CD4-positive, alpha-beta T cell treated with Interleukin-1 beta for 1 hour (primary cell): ENCODE results near the gene ARHGAP28.
"Not testable (repeated sequence)": the region's sequence is repeated elsewhere in the genome, so short reads cannot be mapped to it uniquely, and the experiment has no call there.

Experiments used
- DNase-seq, 2 donors: peaks; one replicate each; pipeline ENCODE4 v3.0.0-alpha.2; 2020 to 2022

The ARHGAP28 gene

DNA sequence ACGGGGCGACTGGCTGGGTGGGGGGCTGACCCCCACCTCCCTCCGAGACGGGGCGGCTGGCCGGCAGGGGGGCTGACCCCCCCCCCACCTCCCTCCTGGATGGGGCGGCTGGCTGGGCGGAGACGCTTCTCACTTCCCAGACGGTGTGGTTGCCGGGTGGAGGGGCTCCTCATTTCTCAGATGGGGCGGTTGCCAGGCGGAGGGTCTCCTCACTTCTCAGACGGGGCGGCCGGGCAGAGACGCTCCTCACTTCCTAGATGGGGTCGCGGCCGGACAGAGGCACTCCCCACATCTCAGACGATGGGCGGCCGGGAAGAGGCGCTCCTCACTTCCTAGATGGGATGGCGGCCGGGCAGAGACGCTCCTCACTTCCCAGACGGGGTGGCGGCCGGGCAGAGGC lies 98.0 kb downstream of the ARHGAP28 start:
- DNase-seq = not testable (repeated sequence)

DNA sequence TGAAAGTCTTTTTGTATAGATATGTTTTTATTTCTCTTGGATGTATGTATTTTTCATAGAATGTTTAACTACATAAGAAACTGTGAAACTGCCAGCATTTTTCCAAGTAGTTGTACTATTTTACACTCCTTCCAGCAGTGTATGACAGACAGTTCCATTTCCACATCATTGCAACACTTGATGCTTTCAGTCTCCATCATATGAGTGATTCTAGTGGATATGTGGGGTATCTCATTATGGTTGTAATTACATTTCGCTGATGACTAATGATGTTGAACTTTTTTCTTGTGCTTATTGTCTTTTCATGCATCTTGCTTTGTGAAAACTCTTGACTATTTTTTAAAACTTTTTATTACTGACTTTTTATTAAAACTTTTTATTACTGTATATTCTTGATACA lies 101.4 kb downstream of the ARHGAP28 start:
- no peak for DNase-seq

DNA sequence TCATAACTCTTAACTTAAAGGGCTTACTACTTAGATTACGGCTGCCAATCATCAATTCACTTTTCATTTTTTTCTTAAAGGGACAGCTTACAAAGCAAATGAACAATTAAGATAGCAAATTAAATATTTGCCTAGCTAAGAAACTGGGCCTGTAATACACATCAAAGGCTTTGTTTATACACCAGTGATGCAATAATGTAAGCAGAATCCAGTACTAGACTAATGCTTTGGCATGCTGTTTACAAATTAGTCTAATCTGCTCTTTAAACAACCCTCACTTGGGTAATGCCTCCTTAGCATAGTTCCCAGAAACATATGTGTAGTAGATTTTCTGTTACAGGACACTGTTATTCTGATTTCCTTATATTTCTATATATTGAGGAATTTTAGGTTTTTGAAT lies 105.8 kb downstream of the ARHGAP28 start:
- DNase-seq = no peak

DNA sequence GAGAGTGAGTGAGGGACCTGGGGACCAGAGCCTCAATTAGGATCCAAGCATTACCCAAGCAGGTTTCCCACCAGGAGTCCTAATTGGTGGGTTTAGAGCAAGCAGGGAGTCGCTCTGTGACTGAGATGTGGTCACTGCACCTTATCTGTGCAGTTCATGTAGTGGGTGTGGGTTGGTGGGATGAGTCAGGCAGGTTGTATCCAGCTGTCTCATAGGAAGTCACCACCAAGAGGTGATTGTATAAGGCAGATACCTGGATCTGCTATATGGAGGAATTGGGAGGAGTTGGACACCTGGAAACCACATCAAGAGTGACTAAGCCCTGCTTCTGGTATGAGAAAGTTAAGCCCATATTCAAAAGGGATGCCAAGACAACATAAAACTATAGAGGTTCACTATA lies 106.8 kb downstream of the ARHGAP28 start:
- DNase-seq = no peak

DNA sequence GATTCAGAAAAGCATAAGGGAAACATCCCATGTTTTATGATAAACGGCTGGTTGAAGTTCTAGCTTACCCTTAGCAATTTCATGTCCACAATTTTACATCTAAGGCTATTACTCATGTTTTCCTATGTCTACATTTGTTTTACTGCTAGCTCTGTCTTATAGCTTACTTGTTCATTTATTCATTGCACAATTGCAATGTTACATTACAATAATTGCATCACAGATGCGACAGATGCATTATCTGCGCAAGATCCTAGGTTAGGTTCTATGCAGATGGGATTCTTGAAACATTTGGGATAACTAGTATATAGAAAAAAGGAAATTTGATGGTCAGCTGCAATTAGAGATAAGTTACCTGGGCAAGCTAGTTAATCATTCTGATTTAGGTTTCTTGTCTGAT lies 108.4 kb downstream of the ARHGAP28 start:
- no peak for DNase-seq

DNA sequence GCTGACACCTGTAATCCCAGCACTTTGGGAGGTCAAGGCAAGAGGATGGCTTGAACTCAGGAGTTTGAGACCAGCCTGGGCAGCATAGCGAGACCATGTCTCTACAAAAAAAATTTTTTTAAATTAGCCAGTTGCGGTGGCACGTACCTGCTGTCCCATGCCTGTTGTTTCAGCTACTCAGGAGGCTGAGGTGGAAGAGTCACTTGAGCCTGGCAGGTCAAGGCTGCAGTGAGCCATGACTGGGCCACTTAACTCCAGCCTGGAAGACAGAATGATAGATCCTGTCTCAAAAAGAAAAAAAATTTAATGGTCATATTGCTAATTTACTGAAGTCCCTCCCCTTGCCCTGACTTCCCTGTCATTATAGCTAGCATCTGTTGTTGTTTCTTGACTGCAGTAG lies 112.6 kb downstream of the ARHGAP28 start:
- no peak for DNase-seq

DNA sequence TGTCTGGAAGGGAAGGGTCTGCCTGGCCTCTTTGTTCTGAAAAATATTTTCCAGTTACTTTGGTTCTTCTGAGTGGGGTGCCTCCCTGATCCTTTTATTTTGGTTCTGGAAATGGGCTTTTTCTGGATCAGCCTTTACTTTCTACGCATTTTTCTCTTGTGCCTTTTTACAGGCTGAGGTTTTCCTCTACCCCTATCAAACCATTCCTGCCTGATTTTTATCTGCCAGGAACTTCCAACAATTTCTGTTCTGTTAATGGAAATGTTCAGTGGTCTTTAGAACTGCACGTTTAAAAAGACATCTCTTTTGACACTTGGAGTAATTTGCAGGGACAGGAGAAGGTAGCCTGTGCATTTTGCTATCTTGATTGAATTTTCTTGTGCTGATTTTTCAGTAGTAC lies 113.8 kb downstream of the ARHGAP28 start:
- DNase-seq = no peak

DNA sequence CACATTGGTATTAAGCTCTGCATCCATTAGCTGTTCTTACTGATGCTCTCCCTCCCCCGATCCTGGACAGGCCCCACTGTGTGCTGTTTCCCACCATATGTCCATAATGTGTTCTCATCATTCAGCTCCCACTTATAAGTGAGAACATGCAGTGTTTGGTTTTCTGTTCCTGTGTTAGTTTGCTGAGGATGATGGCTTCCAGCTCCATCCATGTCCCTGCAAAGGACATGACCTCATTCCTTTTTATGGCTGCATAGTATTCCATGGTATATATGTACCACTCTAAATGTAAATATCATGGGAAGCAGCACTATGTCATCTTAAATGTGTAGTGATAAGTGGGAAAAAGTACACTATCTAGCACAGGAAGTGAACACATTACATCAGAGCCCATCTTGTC lies 116.0 kb downstream of the ARHGAP28 start:
- not testable (repeated sequence) for DNase-seq

DNA sequence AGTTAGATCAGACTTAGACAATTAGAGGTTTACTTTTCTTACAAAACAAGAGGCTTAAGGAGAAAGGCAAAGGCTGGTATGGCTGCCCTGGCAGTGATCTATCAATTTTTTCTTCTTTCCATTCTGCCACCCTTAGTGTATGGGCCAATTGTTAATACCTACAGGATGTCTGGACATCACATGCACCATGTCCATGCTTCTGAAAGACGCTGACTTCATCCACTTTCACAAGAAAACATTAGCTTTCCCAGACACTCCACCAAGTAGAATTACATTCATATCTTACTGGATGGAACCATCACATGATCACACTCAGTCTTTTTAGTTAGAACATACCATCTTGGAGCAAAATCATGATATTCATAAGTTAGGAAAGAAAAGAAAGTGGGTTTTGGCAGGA lies 120.9 kb downstream of the ARHGAP28 start:
- DNase-seq = no peak

DNA sequence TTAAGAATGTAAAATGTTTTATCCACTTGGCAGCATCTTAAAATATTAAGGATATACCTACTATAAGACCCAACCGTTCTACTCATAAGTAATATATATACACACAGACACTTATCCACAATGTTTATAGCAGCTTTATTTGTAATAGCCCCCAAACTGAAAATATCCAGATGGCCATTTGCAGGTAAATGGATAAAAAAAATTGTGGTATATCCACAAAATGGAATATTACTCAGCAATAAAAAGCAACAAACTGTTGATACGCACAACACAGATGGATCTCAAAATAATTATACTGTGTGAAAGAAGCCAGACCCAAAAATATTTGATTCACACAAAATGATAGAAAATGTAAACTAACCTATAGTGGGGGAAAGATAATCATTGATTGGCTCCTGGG lies 122.0 kb downstream of the ARHGAP28 start:
- DNase-seq = no peak

DNA sequence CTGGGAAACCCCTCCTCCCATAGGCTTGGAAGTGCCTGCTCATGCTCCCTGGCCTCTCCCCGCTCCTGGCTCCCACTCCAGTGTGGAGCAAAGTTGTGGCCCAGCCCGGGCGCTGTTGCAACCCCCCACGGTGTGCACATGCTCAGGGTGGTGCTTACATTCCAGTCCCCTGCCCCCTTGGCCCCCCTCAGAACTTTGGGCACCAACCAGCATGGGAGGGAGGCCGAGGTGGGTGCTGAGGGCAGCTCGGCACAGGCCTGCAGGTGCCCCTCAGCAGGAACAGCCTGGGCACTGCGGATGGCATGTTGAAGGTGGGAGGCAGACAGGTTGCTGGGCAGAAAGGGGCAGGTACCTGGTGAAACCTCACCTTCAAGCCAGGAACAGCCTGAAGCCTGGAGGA lies 125.3 kb downstream of the ARHGAP28 start:
- DNase-seq = no peak

DNA sequence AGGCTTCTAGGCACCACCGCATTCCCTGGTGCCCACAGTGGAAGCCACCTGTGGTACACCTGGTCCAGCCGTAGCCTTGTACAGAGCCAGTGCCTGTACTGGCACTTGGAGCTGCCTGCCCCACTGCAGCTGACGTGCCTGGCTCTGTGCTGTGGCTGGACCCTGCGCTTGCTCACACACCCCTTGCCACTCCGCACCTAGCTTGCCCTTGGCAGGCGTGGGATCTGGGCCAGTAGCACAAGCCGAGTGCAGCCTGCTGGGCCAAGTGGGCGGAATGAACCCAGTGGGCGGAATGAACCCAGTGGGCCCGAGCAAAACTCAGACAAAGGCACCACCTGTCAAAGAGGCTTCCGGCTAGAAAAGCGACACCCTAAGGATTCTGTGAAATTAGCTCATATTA lies 126.3 kb downstream of the ARHGAP28 start:
- no peak for DNase-seq

DNA sequence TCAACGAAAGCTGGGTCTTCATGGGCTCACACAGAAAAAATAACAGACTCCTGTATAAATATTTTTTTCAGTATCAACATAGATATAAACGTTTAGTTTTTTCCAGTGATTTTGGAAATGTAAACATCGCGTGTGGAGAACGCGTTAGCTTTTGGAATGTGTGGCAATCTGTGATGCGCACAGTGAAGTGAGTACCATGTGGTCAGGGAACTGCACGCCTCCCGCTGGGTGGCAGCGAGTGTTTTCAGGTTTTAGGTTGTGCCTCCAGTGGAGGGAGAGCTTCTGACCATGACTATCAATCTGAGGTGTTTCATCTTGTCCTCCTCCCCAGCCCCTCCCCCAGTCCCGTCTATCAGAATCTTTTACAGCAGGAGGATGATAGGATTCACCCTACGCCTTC lies 127.8 kb downstream of the ARHGAP28 start:
- no peak for DNase-seq

DNA sequence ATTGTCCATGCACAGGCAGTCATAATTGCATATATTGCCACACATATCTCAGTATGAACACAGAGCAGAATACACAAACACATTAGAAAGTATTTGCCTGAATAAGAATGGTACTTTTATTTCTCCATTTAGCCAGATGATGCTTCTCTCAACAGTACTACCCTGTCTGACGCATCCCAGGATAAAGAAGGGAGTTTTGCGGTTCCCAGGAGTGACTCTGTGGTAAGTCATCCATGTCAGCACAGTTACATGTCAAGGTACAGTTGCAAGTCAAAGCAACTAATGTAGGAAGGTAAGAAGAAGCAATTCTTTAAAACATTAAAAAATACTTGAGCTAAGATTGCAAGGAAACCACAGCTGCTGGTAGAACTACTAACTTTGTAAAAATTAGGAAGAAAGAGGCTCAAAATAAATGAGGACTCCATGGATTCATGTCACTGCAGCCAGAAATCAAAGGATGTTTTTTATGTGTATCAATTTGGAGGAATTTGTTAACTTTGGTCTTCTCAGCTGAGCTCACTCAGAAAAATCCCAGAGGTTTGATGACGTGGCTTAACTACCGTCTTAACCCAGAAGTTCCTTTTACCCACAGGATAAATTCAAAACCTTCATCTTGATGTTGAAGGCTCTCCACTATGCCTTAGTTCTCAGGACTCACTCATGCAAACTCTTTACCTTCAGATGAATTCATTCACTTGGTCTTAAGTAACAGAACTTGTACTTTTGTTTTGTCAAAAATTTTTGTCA lies 130.3 kb downstream of the ARHGAP28 start:
- no peak for DNase-seq

DNA sequence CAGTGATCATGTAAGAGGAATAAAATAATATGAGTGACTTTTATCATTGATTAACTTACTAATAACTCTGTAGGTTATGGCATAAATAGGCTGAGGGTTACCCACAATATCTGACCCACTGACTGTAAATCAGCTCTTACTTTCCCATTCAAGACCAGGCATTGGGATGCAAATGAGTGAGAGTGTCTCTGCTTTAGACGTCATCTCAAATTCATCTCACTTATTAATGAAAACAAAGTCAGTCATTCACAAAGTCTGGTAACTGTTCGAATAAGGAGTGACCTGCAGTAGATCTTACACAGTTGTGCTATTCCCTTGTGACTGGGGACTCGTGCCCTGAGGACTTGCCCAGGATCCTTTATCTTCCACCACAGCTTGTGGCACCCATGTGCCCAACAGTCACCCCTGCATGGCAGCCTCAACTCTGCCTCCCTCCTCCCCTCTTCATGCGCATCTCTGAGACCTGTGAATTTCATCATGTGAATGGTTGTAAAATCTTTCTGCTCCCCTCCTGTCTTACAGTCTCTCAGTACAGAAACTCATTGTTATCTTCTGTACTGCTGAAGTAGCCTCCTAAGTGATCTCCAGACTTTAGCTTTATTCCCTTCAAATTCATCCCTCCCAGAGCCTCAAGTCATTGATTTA lies 131.4 kb downstream of the ARHGAP28 start:
- DNase-seq = no peak

DNA sequence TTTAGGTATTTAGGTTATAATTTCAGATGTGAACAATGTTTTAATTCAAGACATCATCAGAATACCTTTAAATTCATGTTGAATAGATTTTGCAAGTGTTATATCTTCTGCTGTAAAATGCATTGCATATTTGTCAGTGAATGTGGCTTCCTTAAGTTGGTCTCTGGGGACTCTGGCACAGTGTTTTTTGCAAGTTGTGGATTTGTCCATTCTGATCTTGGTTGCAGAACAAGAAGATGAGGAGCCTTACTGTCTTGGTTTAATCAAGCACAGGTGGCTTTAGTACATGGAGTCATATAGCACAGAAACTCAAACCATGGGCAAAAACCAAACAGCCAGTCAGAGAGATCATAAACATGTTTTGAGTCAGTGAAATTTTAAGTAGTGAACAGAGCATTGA lies 135.7 kb downstream of the ARHGAP28 start:
- no peak for DNase-seq

DNA sequence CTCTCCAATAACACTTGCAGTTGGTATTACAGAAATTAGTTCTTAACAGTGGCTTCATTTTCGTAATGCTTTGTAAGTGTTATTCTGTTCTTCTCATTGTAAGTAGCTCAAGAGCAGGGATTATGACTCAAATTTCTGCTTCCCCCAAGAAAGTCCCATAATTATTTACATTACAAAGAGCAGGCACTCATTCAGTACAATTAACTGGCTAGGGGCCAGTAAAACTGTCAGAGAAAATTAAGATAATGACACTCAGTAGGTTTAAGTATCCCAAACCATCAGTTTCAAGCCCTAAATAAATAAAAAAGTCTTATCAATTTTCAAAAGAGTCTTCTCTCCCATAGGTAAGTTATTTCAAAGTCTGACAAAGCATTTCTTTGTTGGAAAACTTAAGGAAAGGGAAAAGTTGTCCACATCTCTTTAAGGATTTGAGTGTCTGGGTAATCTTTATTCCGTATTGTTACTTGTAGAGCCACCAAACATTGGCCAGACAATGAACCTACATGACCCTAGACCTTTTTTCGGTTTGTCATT lies 137.1 kb downstream of the ARHGAP28 start:
- DNase-seq = no peak

DNA sequence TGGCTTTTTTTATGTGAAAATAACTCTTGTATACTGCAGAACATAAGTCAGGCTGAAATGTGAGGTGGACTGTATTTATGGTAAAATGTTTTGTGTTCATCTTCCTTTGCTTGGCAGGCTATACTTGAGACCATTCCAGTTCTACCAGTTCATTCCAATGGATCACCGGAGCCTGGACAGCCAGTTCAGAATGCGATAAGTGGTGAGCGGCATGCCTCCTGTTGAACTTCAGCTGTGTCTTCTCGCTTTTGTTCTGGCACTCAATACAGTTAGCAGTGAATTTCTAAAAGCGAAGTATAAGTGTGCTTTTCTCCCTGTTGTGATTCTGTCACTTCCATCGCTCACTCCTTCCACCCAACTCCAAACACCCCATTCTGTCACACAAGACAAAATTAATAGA lies 138.5 kb downstream of the ARHGAP28 start:
- DNase-seq = no peak

DNA sequence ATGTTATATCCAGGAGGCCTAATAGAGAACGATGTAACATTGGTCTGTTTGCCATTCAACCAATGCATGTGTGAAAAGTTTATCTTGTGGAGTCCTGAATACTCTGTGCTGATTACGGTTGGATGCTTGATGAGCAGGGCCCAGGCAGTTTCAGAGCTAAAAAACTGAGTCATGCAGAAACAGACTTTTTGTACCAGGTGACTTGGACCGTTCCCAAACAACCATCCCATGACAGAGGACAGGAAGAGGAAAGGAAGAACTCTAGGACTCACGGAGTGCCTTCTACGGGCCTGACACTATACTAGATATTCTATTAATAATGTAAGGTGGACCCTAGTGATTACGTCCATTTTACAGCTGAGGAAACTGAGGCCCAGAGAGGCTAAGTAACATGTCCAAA lies 142.1 kb downstream of the ARHGAP28 start:
- no peak for DNase-seq

DNA sequence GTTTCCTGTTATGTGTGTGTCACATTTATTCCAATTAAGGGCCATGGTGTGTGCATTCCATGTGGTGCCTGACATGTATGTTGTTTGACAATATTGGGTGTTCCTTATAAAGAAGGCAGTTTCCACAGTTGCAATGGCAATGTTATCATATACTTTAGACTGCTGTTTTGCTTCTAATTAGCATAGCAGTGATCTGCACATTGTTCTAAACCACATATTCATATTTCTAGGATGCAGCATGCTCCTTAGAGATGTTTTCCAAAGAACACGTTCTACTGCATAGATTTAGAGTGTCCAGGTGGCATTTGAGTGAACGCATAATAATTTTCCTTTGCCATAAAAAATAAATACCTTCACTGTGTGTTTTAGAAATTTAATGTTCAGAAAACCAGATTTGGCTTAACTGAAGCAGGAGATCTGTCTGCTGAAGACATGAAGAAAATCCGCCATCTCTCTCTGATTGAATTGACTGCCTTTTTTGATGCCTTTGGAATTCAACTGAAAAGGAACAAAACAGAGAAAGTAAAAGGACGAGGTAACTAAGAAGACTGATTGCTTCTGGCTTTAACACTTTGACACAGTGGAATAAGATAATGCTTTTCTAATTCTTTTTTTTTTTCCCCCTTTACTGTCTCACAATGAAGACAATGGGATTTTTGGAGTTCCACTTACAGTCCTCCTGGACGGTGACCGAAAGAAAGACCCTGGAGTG lies 143.7 kb downstream of the ARHGAP28 start:
- DNase-seq = no peak

DNA sequence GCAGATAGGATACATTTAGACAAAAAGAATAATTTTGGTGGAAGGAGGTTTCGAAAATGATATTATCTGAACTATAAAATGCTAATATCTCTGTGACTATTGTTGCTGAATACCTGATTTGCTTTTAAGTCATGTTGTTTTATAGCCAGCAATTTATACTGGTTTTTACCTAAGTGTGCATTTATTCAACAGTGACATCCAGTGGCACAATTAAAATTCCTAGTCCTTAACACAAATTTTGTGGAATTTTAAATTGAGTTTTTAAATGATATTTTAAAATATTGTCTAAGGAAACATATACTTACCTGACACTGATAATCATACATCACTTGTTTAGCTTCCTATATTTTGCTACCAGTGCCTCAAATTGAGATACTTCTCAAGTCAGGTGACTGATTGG lies 144.8 kb downstream of the ARHGAP28 start:
- no peak for DNase-seq

DNA sequence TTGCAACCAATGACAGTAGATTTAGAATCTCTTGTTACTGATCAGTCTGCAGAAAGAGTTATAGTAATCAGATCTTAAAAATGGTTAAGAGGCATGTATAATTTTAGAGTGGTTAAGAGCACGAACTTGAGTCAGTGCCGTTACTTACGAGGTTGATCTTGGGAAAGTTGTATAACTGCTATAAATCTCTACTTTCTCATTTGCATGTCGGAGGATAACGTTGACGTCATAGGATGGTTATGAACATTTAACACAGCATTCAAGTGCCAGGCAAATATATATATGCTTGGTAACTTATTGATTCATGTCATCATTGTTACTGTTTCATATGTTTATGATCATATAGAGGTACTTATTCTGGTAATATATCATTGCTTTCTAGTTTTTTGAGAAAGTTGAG lies 146.2 kb downstream of the ARHGAP28 start:
- DNase-seq = no peak

DNA sequence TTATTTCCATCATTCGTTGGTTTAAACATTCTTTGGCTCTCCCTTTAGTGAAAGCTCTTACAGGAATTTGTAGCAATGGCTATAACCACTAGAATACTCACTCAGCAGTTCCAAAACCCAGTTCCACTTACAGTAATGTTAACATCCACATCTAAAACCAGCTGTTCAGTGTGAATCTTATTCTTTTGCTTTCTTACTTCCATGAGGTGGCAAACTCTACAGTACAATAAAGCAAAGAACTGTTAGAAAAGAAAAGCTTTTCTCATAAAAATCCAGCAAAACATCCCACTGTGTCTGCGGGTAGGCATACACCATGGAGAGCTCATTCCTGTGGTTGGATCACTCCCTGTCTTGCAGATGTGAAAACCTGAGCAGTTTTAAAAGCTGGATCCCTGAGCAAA lies 147.1 kb downstream of the ARHGAP28 start:
- no peak for DNase-seq

DNA sequence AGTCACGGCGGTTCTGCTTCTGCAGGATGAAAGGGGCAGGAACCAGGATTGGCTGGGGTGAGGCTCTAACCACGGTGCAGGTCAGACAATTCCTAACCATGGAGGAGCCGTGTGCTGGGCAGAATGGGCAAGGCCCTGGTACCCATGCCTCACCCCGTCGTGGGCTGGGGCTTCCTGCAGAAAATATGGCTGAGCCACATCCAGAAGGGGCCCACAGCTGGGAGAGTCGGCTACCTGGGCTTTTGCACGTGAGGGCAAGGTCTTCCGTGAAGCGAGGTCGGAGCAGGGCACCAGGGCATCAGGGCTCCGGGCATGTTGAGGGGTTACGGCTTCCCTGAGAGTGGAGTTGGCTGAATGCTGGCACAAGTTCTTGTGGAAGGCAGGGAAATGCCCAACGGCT lies 147.8 kb downstream of the ARHGAP28 start:
- no peak for DNase-seq
